GM18517 (cell line): ENCODE measurements around the gene MYOF.
"Not testable (repeated sequence)": the region's sequence is repeated elsewhere in the genome, so short reads cannot be mapped to it uniquely, and the experiment has no call there.

Experiments used
- ATAC-seq: cut with Tn5 transposase; IDR thresholded peaks from one replicate; pipeline ENCODE4 v1.9.1; 2021; ENCODE audit warnings: mild to moderate bottlenecking, moderate library complexity; ENCODE audit not compliant: unreplicated experiment

Gene MYOF

DNA sequence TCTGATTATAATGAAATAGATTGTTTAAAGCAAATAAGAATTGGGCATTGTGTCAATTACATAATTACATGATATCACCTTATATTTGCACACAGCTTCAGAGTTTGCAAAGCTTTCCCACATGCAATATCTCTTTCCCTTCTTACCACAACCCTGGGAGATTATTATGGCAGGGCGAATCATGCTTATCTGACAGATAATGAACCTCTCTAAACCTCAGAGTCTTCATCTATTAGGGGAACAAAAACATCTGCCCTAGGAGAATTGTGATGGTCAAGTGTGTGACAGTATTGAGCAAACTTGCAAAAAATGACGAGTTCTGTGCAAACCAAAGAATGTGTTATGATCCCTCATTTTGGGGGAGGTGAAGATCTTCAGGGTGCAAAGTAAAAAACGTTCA, 90.0 kb downstream of the MYOF start:
- no peak for ATAC-seq

DNA sequence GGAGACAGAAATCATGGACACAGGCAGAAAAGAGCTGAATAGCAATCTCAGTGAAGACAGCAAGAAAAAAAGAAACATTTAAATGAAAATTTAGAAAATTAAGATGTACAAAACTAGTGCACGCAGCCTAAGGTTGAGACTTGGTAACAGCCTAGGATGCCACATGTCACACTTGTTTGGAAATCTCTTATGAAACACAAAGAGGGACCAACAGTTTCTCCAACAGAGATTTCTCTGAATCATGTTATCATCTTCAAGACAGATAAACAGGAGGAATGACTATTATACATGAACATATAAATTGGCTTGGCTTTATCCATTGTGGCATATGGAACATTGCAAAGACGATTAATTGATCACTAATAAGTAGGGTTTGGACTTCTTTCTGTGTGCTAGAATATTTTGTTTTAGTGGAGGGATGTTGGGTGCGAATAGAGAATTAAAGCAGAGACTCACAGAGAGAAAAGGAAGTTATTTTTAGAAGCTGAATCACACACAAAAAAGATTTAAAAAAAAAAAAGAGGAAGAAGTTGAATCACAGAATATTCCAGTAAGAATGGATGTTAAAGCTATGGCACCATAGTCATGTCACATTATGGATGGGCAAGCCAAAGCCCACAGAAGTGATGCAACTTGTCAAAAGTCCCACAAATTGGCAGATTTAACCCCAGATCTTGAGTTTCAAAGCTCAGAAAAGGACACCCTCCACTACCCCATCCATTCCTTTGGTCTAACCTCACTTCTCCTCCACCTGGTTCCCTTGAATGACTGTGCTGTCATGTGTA, 91.6 kb downstream of the MYOF start:
- no peak for ATAC-seq

DNA sequence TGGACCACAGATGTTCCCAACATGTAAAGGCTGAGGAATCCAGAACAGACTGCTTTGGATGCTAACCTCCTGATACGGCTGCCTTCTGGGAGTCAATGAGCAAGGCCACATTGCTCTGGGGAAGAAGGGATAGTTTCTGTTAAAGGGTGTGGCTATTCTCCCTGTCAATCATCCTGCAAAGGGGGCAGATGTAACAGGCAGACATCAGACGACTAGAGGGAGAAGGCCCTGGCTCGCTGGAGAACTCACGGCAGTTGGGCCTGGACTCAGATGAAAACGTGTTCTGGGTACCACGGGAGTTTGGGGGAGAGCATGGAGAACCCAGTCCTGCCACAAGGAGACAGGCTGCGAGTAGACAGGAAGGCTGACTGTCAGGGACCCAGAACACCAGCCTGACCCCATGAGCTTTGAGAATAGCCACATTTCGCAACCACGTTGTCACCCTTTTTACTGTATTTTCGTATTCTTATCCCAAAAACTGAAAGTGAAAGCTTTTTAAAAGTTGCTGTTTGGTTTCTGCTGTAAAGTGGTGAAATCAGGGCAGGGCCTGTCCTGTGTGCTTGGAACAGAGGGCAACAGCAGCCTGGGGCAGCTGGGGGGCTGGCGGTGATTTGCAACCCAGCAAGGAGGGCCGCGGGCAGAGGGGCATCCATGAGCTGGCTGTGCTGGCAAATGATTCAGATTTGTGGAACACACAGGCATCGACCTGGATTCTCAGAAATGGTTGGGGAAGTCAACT, 95.3 kb downstream of the MYOF start:
- no peak for ATAC-seq

DNA sequence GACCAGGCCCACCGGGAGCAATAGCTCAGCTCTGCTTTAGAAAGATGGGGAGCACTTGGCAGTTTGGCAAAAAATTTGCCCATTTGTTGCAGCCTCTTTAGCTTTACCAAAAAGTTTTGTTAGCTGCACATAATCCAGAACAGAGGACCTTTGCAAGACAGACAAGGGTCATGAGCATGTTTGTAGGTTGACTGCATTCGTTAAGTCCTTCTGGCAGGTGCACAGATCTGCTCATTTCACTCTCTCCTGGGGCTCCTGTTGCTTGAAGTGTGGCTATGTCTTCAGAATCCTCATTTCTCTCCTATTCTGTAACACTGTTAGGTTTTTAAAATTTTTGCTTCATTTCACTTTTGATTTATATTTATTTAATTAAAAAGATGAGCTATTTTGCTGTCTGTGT, 96.8 kb downstream of the MYOF start:
- ATAC-seq = no peak

DNA sequence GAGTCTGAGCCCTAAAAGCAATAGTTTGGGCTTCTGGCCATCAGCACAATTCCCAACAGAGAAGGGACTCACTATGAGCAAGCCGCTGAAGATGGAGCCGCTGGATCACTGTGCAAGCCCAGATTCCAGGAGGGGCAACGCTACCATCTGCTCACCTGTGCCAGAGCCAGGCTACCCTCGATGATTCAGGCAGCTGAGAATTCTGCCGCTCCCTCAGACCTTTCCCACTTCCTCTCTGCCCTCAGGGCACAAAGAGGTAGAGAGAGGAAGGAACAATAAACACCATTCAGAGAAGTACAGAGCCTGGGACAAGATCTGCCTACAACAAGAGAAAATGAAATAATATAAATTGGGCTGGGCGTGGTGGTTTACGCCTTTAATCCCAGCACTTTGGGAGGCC, 98.1 kb downstream of the MYOF start:
- no peak for ATAC-seq

DNA sequence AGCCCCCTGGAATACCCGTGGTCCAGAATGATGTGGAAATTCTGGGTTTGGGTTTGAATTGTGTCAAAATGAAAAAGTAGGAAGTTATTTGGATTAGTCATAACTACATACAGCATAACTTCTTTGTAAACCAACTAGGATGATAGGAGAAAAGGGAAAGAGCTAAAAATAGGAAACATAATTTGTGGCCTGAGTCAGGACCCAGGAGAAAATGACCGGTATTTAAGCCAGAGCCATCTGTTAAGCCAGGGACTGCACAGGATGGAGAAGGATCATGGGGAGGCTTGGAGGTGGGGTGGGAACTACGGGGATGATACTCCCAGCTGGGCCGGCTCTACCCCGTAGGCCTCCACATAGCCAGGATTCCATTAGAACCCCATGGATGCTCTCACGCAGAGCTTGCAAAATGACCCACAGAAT, 98.6 kb downstream of the MYOF start:
- ATAC-seq = no peak

DNA sequence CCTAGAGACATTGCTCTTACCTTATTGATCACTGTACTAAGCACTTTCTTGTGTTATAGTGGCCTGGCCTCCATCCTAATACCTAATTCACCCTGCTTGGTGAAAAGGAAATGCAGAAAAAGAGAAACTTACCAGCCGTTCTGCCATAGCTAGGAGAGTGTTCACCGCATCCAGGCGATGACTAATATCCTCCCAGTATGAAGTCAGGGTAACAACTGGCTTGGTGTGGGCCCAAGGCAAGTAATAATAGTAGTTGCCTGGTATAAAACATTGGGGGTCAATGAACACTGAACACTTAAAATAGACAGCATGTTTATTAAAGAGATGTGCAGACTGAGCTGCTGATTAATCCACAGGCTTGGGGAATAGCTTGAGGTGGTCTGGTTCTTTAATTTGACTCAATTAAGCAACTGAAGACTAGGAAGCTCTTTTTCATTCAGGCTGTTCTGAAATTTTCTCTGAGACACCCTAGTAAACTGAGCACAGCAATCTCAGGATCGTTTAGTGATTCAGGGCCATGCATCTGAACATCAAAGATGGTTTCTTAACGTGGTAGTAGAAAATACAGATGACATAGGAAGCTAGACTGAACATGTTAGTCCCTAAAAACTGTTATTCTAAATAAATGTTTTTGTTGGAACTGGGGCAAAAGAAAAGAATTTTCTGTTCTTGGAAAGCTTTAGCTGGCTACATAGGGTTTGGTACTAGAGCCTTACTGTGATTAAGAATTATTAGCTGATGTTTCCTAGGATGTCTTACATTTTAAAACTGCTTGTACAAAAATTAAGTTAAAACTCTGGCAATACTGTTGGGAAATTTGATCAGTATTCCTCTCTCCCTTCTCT, 102.2 kb downstream of the MYOF start:
- no peak for ATAC-seq

DNA sequence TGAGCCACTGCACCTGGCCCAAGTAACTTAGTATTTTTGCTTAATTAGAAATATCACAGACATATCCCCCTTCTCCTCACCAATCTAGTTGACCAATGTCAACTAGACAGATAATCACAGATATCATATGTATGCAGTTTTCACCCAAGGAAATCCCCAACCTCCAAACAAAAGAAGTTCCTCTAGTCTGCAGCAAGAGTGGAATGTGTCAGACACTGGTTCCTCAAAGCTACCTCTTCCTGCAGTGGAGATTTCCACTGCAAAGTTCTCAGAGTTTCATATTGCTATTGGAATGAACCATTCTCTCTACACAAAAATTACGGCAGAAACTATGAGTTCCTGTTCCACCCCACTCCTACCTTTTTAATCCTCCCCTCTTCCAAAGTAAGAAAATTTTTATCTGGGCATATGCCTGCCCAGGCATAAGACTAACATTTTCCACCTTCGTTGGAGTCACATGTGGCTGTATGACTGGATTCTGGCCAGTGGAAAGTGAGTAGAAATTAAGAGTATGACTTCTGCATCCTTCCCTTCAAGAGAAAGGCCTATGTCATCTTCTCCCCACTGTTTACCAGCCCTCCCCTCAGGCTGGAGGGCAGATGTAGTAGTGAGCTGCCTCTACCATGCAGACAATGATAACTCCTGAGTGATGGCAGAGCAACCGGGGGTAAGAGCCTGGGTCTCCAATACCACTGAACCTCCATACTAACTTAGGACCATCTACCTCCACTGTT, 103.0 kb downstream of the MYOF start:
- no peak for ATAC-seq

DNA sequence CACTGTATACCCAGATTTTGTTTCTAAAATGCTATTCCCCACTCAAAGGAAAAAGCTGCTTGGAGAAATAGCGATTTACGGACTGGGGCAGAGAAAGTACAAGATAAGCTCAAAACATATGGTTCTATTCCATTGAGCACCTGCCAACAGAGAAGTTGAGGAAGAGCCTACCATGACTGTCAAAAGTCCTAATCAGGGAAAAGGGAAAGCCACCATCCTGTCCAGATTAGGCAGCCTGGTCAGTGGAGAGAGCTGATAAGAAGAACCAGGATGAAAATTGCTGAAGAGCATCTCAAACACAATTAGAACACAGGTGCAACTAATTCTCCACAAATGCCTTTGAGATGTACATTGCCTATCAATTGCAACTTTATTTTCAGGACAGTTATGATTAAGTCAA, 104.1 kb downstream of the MYOF start:
- no peak for ATAC-seq

DNA sequence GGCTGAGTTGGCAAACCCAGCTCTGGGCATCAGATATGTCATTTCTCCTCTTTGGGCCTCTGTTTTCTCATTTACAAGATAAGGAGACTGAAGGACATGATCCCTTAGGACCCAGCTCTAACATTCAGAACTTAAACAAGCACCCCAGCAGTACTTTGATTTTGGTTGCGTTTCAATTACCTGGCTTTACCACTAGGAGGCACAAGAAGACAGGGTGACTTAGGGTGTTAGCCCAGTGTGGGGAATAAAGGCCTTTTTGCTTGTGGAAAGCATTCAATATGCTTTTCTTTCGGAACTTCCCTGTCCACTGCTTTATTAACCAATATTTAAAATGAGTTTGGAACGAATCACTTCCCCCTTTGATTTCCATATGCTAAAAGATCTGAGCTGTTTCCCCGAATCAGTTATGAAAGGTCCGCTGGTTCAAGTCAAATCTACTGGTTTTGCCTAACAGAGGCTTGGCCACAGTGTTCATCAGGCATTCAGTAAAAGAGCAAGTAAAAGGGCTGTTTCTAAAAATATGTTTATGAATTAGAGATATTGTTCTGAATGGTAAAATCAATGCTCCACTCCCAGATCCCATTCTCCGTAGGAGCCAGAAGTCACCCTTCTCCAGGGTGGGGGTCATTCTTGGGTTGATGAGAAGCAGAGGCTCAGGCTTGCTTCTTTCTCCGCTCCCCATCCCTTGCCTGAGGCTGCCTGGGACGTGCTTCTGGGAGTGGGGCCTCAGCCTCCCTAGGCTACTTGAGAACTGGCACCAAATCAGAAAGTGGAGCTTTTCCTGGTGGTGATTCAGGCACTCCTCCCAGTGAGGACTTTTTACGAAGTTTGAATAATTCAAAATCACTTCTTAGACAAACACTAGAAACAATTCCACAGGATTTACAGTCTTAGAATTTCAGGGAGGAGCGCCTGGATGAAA, 105.5 kb downstream of the MYOF start:
- no peak for ATAC-seq

DNA sequence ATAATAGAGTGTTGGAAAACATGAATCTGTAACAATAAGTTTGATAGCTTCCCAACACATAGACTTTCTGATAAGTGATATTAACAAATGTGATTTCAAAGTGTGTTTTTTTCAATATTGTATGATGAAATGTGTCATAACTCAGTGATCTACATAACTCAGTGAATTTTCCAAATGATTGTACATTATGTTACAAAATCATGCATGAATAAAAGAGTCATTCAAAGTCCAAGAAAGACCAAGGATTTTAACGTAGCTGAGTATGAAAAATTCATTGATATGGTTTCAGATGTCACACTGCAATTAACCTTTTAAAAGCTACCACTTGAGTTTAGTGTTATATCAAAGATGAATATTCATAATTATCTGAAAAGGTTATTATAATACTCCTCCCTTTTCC, 111.2 kb downstream of the MYOF start:
- ATAC-seq = no peak

DNA sequence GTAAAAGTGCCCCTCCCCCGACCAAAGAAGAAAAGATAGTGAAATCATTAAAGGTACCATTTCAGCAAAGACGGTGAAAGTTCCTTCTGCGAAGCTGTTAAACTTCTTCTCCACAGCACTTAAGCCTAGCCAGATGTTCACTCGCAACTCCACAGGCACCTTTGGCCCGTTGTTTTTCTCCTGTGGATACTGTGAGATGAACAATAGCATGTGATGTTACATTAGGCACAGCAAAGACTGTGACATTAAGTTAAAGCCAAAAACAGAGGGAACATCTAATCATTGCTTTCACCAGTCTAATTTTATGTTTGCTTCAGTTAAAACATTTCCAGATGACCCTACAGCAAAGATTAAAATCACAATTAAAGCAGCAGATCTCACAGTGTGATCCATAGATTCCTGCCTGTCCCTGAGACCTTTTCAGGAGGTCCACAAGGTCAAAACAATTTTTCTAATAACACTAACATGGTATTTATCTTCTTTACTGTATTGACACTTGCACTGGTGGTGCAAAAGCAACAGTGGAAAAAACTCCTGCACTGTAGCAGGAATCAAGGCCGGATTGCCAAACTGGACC, 112.5 kb downstream of the MYOF start:
- no peak for ATAC-seq

DNA sequence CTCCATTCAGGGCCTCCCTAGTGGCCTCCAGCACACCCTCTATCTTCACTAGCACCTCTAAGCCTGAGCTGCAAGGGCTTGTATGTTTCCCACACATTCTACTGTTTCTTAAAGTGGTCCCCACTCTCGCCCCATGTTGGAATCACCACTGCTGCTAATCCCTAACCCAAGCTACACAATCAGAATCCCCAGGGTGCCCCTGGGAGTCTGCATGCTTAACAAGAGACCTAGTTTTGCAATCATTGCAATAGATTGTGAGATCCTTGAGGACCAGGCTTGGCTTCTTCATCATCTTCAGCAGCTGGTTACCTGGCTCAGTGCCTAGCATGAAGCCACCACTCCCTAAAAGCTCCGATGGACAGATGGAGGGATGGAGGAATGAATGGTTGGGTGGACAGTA, 113.9 kb downstream of the MYOF start:
- no peak for ATAC-seq

DNA sequence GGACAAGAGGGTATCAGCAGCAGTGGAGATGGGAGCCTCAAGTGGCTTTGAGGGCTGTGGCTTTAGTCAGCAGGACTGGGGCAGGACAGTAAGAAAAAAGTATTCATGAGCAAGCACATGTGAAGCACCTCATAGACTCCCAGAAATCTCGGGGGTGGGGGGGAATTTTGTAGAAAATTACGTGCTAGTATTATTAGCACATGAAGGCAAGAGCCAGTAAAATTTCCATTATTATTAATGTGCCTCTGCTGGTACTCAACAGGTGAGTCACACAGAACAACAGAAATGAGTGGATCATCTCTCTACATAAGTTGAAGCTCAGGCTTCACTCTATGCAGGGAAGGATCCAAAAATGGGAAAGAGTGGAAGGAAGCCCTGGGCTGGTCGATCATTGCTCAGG, 114.5 kb downstream of the MYOF start:
- ATAC-seq = no peak

DNA sequence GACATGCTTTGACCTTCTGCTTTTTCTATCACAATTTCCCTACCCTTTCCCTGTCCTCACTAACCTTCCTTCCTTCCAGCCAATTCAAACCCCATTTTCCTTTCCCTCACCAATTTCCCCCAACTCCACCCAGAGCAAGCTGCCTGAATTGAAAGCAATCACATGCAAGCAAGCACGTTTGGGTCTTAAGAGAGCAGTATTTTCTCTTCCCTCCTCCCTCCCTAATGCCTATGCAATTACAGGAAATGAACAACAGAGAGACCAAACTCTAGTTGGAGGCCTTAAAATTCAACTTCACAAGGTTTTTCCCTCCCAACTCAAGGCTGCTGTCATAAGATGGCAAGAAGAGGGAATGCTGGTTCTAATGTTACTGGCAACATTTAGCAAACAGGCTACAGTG, 117.2 kb downstream of the MYOF start:
- ATAC-seq = no peak

DNA sequence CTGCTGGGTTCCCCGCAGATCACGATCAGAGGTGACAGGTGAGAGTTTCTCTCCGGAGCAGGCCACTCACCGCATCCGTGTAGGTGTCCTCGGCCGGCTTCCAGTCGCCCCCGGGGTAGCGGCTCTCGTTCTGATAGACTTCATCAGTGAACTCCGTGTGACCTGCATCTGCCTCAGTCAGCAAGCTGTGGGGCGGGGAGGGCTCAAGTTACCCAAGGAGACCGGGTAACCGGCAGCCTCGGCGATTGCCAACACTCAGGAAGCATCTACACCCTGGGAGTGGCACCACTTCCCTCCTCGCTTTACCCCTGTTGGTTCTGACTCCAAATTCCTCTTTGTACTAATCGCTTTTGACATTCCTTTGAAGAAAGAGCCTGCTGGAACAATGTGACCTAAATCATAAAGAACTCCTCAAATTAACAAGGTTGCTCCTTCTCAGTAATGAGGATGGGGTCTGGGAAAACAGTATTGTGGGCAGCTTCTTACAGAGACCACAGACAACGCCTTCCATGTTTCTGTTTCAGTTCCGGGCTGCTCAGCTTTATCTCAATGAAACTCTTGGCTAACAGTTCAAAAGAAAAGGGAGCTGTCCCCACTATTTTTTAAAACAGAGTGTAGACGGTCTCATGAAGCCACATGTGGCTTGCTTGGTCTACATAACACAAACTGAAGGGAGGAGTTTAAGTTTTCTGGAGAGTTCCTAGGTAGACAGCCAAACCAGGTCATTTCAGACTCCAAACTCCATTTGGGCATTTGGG, 118.1 kb downstream of the MYOF start:
- no peak for ATAC-seq

DNA sequence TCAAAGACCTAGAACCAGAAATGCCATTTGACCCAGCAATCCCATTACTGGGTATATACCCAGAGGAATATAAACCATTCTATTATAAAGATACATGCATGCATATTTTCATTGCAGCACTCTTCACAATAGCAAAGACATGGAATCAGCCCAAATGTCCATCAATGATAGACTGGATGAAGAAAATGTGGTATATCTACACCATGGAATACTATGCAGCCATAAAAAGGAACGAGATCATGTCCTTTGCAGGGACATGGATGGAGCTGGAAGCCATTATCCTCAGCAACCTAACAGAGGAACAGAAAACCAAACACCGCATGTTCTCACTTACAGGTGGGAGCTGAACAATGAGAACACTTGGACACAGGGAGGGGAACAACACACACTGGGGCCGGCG, 123.7 kb downstream of the MYOF start:
- not testable (repeated sequence) for ATAC-seq

DNA sequence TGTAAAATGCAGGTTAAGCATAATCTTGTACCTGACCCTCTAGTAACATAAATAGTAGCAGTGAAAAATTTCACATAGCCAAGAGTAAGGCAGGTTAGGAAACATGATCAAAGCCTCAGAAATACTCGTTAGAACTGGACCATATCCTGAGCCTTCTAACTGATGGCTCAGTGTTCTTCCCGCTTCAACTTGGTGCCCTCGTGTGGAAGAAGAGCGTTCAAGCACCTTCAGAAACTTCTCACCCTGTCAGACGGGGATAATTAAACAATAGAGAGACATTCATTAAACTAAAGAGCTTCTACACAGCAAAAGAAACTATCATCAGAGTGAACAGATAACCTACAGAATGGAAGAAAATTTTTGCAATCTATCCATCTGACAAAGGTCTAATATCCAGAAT, 124.5 kb downstream of the MYOF start:
- no peak for ATAC-seq

DNA sequence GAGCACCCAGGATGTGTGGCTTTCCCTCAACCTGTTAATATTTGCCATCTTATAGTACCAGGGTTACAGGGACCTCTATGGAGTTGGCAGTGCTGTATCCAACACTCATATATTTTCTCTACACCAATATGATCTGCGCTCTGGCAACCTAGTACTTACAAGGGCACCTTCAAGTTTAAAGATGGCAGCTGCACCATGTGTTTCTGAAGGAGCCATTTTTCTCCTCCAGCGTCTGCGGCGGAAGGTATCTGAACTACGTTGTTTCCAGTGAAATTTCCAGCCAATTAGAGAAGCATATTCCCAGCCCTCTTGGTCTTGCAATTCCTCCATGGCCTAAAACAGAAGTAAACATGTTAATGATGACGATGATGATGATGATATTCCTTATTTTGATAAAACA, 125.6 kb downstream of the MYOF start:
- ATAC-seq = no peak
